Memory B cell (primary cell): Measurements from ENCODE around the gene SYDE2.

ENCODE experiments used
- ATAC-seq: fragments of 150-1000 bp; cut with Tn5 transposase; 2 replicates; pipeline ENCODE4 v1.10.0; 2021; ENCODE audit warnings: low read depth, mild to moderate bottlenecking, moderate library complexity
- DNase-seq, 2 donors: peaks; one replicate each; pipeline ENCODE4 v3.0.0; 2022; ENCODE audit warnings: low spot score in 2 of 2
- H3K27ac Mint-ChIP-seq: one replicate; pipeline ENCODE4 v1.8.0; 2022; ENCODE audit warnings: mild to moderate bottlenecking, moderate library complexity, mixed read lengths
- H3K27me3 Mint-ChIP-seq: one replicate; pipeline ENCODE4 v1.8.0; 2022; ENCODE audit warnings: mixed read lengths
- H3K36me3 Mint-ChIP-seq: one replicate; pipeline ENCODE4 v1.8.0; 2022; ENCODE audit warnings: mild to moderate bottlenecking, mixed read lengths
- H3K4me1 Mint-ChIP-seq: one replicate; pipeline ENCODE4 v1.8.0; 2022; ENCODE audit warnings: mixed read lengths
- H3K4me3 Mint-ChIP-seq: one replicate; pipeline ENCODE4 v1.8.0; 2022; ENCODE audit warnings: mild to moderate bottlenecking, moderate library complexity, mixed read lengths
- H3K9me3 Mint-ChIP-seq: one replicate; pipeline ENCODE4 v1.8.0; 2022; ENCODE audit warnings: mixed read lengths

The SYDE2 gene

DNA sequence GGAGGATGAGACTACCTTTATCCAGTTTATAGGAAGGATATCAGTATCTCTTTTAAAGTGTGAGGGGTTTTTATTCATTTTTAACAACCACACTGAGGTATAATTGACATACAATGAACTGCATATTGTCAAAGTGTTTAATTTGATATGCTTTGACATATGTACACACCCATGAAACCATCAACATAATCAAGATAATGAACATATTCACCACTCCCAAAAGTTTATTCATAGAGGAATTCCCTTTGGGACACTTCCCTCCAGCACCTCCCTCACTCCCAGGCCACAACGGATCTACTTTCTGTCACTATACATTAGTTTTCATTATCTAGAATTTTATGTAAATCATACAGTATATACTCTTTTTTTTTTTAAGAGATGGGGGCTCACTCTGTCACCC, 89.1 kb downstream of the SYDE2 start:
- Mint-ChIP-seq H3K27me3 (peaks cover 4% of the 10 kb centered on the region), H3K27ac (no peak overlapping the region), H3K4me3 (no peak overlapping the region), H3K4me1 (no peaks in the 10 kb centered on the region), H3K9me3 (no peaks in the 10 kb centered on the region), H3K36me3 (no peaks in the 10 kb centered on the region)
- no peak for ATAC-seq
- DNase-seq, result no peak

DNA sequence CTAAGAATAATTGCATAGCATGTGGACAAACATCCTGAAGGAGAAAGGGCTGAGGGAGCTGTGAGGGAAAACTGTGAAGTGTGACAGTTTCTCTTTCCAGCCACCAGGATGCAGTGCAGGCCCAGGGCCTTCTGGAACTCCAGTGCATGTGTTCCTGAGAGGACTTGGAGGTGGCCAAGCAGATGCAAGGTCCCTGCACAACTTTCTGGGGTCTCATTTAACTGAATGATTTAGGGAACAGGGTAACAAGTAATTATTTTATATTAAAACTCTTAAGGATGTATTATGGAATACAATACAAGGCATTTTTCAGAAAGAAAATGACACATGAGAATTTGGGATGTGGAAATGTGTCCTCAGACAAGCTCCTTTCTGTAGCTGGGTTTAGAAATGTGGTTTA, 91.3 kb downstream of the SYDE2 start:
- Mint-ChIP-seq H3K4me1 (no peaks in the 10 kb centered on the region), H3K36me3 (no peaks in the 10 kb centered on the region)
- ATAC-seq, result no peak

More for the DNA sequence above, 91.3 kb downstream of the SYDE2 start:
- Mint-ChIP-seq H3K9me3 (no peaks in the 10 kb centered on the region), H3K27me3 (peaks cover 3% of the 10 kb centered on the region), H3K27ac (no peak overlapping the region), H3K4me3 (no peak overlapping the region)
- no peak for DNase-seq
